SU-DHL-6 (cell line): ENCODE results near the gene SPRR2A.
"Not testable (repeated sequence)": the region's sequence is repeated elsewhere in the genome, so short reads cannot be mapped to it uniquely, and the experiment has no call there.

Source experiments
- CTCF ChIP-seq: fragments of 200-600 bp; sonication (generic); IDR thresholded peaks from one replicate; pipeline ENCODE4 v1.5.1; 2017; ENCODE audit warnings: antibody characterized with exemption, mild to moderate bottlenecking, low read length, moderate library complexity; ENCODE audit not compliant: insufficient read depth, poor library complexity, severe bottlenecking
- EZH2phosphoT487 ChIP-seq: fragments of 200-600 bp; sonication (generic), shearing (Covaris generic); conservative IDR thresholded peaks from 2 replicates; pipeline ENCODE4 v1.6.1; 2018; ENCODE audit warnings: mild to moderate bottlenecking, antibody characterized with exemption, low read length, moderate library complexity, mixed read lengths

DNA sequence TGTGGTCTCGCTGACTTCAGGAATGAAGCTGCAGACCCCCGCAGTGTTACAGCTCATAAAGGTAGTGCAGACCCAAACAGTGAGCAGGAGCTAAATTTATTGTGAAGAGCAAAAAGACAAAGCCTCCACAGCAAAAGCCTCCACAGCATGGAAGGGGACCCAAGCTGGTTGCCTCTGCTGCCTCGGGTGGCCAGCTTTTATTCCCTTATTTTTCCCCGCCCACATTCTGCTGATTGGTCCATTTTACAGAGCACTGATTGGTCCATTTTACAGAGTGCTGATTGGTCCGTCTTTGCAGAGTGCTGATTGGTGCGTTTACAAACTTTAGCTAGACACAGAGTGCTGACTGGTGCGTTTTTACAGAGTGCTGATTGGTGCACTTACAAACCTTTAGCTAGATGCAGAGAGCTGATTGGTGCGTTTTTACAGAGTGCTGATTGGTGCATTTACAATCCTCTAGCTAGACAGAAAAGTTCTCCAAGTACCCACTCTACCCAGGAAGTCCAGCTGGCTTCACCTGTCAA lies 46.0 kb downstream of the SPRR2A start:
- TF ChIP-seq CTCF, EZH2phosphoT487: not testable (repeated sequence)
